ENCODE measurements around the gene TADA2B. TPM values are rescaled to one million over a fixed set of nuclear protein-coding genes. Genes with fewer than 3 reads are reported as not detected.
"Not testable (repeated sequence)": the region's sequence is repeated elsewhere in the genome, so short reads cannot be mapped to it uniquely, and the experiment has no call there.

The TADA2B gene
- total RNA-seq, 2 donors from 2014 or later = 24.0 to 27.2 TPM

DNA sequence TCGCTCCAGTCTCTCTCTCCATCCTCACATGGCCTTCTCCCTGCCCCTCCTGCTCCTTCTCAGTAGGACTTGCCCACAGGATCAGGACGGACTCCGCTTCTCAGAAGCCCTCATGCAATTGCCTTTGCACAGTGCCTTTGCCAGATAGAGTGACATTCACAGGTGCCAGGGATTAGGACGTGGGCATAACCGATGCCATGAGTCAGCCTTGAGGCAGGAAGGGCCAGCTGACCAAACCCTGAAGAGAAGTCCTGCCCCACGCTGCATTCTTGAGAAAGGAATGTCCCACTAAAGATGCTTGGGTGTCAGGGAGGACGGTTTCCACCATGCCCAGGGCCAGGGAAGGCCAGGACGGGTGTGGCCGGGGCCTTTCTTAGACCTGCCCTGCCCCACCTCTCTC is 31.3 kb downstream of the TADA2B start:
- intact Hi-C loops (cut with DNase I) = loop anchor here (5.0 kb wide), 2 partner anchors 87 to 357 kb away; partner anchors contain the start of gene BLOC1S4
- Histone ChIP-seq H3K9ac (ENCODE audit: low read depth in 2 of 2, low read length in 2 of 2) (no peak overlapping the region), H3K9me3 (no peaks in the 10 kb centered on the region), H3K4me1 (no peaks in the 10 kb centered on the region), H3K27ac (no peak overlapping the region), H3K4me3 (no peak overlapping the region), H3K27me3 (no peaks in the 10 kb centered on the region), H3K36me3 (no peaks in the 10 kb centered on the region)
- TF ChIP-seq, protein P1, sequence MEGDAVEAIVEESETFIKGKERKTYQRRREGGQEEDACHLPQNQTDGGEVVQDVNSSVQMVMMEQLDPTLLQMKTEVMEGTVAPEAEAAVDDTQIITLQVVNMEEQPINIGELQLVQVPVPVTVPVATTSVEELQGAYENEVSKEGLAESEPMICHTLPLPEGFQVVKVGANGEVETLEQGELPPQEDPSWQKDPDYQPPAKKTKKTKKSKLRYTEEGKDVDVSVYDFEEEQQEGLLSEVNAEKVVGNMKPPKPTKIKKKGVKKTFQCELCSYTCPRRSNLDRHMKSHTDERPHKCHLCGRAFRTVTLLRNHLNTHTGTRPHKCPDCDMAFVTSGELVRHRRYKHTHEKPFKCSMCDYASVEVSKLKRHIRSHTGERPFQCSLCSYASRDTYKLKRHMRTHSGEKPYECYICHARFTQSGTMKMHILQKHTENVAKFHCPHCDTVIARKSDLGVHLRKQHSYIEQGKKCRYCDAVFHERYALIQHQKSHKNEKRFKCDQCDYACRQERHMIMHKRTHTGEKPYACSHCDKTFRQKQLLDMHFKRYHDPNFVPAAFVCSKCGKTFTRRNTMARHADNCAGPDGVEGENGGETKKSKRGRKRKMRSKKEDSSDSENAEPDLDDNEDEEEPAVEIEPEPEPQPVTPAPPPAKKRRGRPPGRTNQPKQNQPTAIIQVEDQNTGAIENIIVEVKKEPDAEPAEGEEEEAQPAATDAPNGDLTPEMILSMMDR (IDR thresholded peaks at IDR 0.05) = no peak
- no peak for DNase-seq

DNA sequence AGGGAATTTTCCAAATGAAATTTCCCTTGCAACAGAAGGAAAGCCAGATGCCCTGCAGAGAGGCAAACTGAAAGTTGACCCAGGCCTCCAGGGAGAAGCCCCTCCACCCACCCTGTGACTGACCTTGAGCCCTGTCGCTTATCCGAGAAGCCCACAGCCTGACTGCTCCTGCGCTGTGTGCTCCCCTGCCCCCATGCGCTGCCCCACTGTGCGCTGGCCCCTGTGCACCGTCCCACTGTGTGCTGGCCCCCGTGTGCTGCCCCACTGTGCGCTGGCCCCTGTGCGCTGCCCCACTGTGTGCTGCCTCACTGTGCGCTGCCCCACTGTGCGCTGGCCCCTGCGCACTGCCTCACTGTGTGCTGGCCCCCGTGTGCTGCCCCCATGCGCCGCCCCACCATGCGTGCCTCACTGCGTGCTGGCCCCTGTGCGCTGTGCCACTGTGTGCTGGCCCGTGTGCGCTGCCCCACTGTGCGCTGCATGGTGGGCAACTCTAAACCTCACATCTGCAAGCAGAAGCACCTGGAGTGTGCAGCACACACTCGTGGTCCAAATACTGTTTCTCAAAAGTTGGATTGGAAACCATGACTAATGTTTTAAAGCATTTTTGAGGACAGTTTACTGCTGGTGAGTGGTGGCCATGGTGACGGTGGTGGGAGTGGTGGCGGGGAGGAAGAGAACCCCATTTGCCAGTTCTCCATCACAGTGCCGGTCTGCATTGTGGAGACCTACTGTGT is 33.0 kb downstream of the TADA2B start:
- TF ChIP-seq, protein P1 (IDR thresholded peaks at IDR 0.05) = no peak
- no peak overlapping the region for H3K27ac ChIP-seq
- DNase-seq = no peak
- H3K27me3 ChIP-seq = no peaks in the 10 kb centered on the region
- H3K9ac ChIP-seq (ENCODE audit: low read depth in 2 of 2, low read length in 2 of 2) = peak overlapping the region in 1 of 2 donors; percentile 12
- no peaks in the 10 kb centered on the region for H3K4me1 ChIP-seq
- no peak overlapping the region for H3K4me3 ChIP-seq
- intact Hi-C loops (cut with DNase I) = no loop called here
- no peaks in the 10 kb centered on the region for H3K36me3 ChIP-seq
- H3K9me3 ChIP-seq = no peaks in the 10 kb centered on the region

DNA sequence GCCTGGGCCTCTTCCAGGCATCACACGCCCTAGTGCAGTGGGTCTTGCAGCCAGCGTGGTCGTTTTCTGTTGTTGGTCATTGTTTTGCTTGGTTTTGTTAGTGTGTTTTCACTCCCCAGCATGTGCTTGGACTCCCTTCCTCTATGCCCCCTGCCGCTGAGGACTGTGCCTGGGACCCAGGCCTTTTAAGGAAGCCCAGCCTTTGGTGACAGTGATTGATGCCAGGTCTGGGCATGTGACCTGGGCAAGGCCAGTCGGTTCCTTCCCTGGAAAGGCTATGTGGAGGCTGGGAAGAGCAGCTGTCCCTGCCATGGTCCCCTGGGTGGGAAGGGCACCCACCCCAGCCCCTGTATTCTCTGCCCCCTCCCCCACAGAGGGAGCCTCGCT is 33.5 kb downstream of the TADA2B start:
- Histone ChIP-seq H3K9me3 (no peaks in the 10 kb centered on the region), H3K27ac (no peak overlapping the region), H3K4me3 (no peak overlapping the region), H3K36me3 (no peaks in the 10 kb centered on the region), H3K27me3 (no peaks in the 10 kb centered on the region), H3K9ac (ENCODE audit: low read depth in 2 of 2, low read length in 2 of 2) (peak overlapping the region in 1 of 2 donors; percentile 12), H3K4me1 (no peaks in the 10 kb centered on the region)
- intact Hi-C loops (cut with DNase I) = no loop called here
- DNase-seq = no peak
- TF ChIP-seq, protein P1 (IDR thresholded peaks at IDR 0.05) = no peak

DNA sequence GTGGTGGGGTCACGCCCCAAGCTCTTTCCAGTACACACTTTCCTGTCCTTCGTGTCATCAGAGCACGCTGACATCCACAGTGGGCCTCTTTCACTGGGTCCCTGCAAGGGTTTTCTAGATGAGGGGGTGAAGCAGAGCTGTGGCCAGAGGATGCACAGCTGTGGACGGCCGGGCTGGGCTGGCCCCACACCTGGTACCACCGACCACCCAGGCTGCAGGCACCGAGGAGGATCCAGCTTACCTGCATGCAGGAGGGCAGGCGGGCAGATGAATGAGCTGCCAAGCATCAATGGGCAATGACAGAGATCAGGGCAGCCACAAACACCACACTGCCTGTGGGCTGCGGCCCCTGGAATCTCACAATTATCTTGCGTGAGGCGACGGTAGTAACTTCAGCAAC is 34.2 kb downstream of the TADA2B start:
- H3K4me3 ChIP-seq = no peak overlapping the region
- DNase-seq = no peak
- H3K36me3 ChIP-seq = no peaks in the 10 kb centered on the region
- intact Hi-C loops (cut with DNase I) = no loop called here
- no peak overlapping the region for H3K27ac ChIP-seq
- no peaks in the 10 kb centered on the region for H3K27me3 ChIP-seq
- TF ChIP-seq, protein P1 (IDR thresholded peaks at IDR 0.05) = no peak
- H3K4me1 ChIP-seq = no peaks in the 10 kb centered on the region
- no peak overlapping the region for H3K9ac ChIP-seq (ENCODE audit: low read depth in 2 of 2, low read length in 2 of 2)
- no peaks in the 10 kb centered on the region for H3K9me3 ChIP-seq

DNA sequence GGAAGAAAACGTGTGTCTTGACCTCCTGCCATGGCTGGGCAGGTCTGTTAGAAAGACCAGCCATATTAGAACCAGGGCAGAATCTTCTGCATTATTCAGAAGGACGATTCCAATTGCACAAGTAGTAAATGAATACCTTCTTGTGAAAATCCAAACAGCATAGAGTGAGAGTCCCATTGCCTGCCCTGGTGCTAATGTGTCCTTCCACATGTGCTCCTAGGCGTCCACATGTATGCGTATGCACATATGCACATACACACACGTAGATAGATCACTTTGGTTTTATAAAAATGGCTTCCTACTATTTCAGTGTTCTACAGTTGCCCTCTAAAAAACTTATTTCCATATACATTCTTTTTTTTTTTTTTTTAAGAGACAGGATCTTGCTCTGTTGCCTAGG is 34.9 kb downstream of the TADA2B start:
- TF ChIP-seq, protein P1 (IDR thresholded peaks at IDR 0.05) = no peak
- Histone ChIP-seq H3K4me3 (no peak overlapping the region), H3K27me3 (no peaks in the 10 kb centered on the region), H3K4me1 (no peaks in the 10 kb centered on the region), H3K9ac (ENCODE audit: low read depth in 2 of 2, low read length in 2 of 2) (no peak overlapping the region), H3K9me3 (no peaks in the 10 kb centered on the region), H3K27ac (no peak overlapping the region), H3K36me3 (no peaks in the 10 kb centered on the region)
- intact Hi-C loops (cut with DNase I) = no loop called here
- no peak for DNase-seq

DNA sequence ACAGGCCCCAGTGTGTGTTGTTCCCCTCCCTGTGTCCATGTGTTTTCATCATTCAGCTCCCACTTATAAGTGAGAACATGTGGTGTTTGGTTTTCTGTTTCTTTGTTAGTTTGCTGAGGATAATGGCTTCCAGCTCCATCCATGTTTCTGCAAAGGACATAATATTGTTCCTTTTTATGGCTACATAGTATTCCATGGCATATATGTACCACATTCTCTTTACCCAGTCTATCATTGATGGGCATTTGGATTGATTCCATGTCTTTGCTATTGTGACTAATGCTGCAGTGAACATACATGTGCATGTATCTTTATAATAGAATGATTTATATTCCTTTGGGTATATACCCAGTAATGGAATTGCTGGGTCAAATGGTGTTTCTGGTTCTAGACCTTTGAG is 36.3 kb downstream of the TADA2B start:
- H3K36me3 ChIP-seq = not testable (repeated sequence)

DNA sequence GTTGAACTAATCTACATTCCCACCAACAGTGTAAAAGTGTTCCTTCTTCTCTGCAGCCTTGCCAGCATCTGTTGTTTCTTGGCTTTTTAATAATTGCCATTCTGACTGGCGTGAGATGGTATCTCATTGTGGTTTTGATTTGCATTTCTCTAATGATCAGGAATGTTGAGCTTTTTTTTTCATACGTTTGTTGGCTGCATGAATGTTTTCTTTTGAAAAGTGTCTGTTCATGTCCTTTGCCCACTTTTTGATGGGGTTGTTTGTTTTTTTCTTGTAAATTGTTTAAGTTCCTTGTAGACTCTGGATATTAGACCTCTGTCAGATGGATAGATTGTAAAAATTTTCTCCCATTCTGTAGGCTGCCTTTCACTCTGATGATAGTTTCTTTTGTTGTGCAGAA is 36.7 kb downstream of the TADA2B start:
- H3K4me3 ChIP-seq; H3K9ac ChIP-seq (ENCODE audit: low read depth in 2 of 2, low read length in 2 of 2); DNase-seq; H3K27me3 ChIP-seq; H3K9me3 ChIP-seq; intact Hi-C loops (cut with DNase I); H3K27ac ChIP-seq; H3K36me3 ChIP-seq; H3K4me1 ChIP-seq: not testable (repeated sequence)

More for the DNA sequence above, 36.3 kb downstream of the TADA2B start:
- H3K27ac ChIP-seq; H3K9ac ChIP-seq (ENCODE audit: low read depth in 2 of 2, low read length in 2 of 2); intact Hi-C loops (cut with DNase I); H3K27me3 ChIP-seq; DNase-seq; H3K9me3 ChIP-seq; H3K4me1 ChIP-seq; H3K4me3 ChIP-seq: not testable (repeated sequence)
